OCI-M1 (cell line): ENCODE results near the gene DDX59.

Experiments
- DNase-seq: peaks from one replicate; lab custom pipeline; 2025; lab: John Stamatoyannopoulos, UW

Gene DDX59

GRCh38 chr1:200669314-200670241 is at the start of gene DDX59:
TSS of gene DDX59 (minus strand) at chr1:200669907. CDS start at chr1:200666740, 3,167 bp downstream.
- DNase-seq = peak; percentile 98

- no peak for DNase-seq
Measured at GRCh38 chr1:200714504-200715187, 44.9 kb upstream of the DDX59 start.

GRCh38 chr1:200710166-200710565 is 40.5 kb upstream of the DDX59 start:
- DNase-seq = no peak

GRCh38 chr1:200708769-200709168 is 39.1 kb upstream of the DDX59 start:
- peak; percentile 23 for DNase-seq

- no peak for DNase-seq
Measured at GRCh38 chr1:200708161-200708560, 38.5 kb upstream of the DDX59 start.

- no peak for DNase-seq
Measured at GRCh38 chr1:200707116-200707515, 37.4 kb upstream of the DDX59 start.

- no peak for DNase-seq
Measured at GRCh38 chr1:200706111-200706814, 36.6 kb upstream of the DDX59 start.

GRCh38 chr1:200704986-200705500 is 35.3 kb upstream of the DDX59 start:
- DNase-seq = no peak

GRCh38 chr1:200699871-200700270 is 30.2 kb upstream of the DDX59 start:
- no peak for DNase-seq

- DNase-seq = no peak
Measured at GRCh38 chr1:200694738-200695137, 25.0 kb upstream of the DDX59 start.

- no peak for DNase-seq
Measured at GRCh38 chr1:200693327-200693726, 23.6 kb upstream of the DDX59 start.

- DNase-seq = no peak
Measured at GRCh38 chr1:200692316-200692715, 22.6 kb upstream of the DDX59 start.

- no peak for DNase-seq
Measured at GRCh38 chr1:200686620-200687019, 16.9 kb upstream of the DDX59 start.

GRCh38 chr1:200684015-200684414 is 14.3 kb upstream of the DDX59 start:
- DNase-seq = no peak

- no peak for DNase-seq
Measured at GRCh38 chr1:200683298-200683697, 13.6 kb upstream of the DDX59 start.

GRCh38 chr1:200681231-200681630 is 11.5 kb upstream of the DDX59 start:
- no peak for DNase-seq

- DNase-seq = no peak
Measured at GRCh38 chr1:200676829-200677228, 7.1 kb upstream of the DDX59 start.

GRCh38 chr1:200675588-200675852 is 5.8 kb upstream of the DDX59 start:
- no peak for DNase-seq

- peak; percentile 55 for DNase-seq
Measured at GRCh38 chr1:200674838-200675587, 5.3 kb upstream of the DDX59 start.

GRCh38 chr1:200673952-200674823 is 4.5 kb upstream of the DDX59 start:
- no peak for DNase-seq

- DNase-seq = peak; percentile 56
Measured at GRCh38 chr1:200671235-200671786, 1.6 kb upstream of the DDX59 start.
